K562 (cell line): ENCODE measurements around the gene DEPDC1. TPM values are rescaled to one million over a fixed set of nuclear protein-coding genes. Genes with fewer than 3 reads are reported as not detected.

Experiments used
- ATAC-seq: fragments of 200-7000 bp; cut with Tn5 transposase; 3 replicates; pipeline ENCODE4 v1.9.1; 2020; ENCODE audit warnings: moderate library complexity
- BruUV-seq: library from RNA; stranded (reverse); fragments of 400-500 nt; replicated peaks from 2 replicates; lab custom pipeline; 2021; lab: Mats Ljungman, UMichigan
- CTCF ChIA-PET: fragments of 300-600 bp; formaldehyde crosslinking; extraction: SDS; loops from one replicate; lab custom pipeline; 2021; ENCODE audit warnings: low intra/inter-chr PET ratio; lab: Yijun Ruan, JAX
- POLR2A ChIA-PET: fragments of 300-600, 350-650 bp; sonication (Branson Sonifier 250); formaldehyde crosslinking; extraction: SDS; loops from one replicate; lab custom pipeline; 2021; ENCODE audit warnings: antibody characterized with exemption, inconsistent platforms; lab: Yijun Ruan, JAX
- DNase-seq, 4 experiments: peaks; one replicate each; pipeline versions ENCODE4 v3.0.0 to v3.0.0-alpha.2; 2011 to 2018; ENCODE audit warnings: low spot score in 3 of 4, mixed read lengths in 3 of 4; ENCODE audit errors: extremely low read depth in 1 of 4
- FAIRE-seq: peaks from 2 replicates; lab custom pipeline; 2011; peaks lifted over from hg19 to GRCh38; lab: Jason Lieb, UNC
- H2AFZ ChIP-seq: 2 replicates; pipeline ENCODE4 v1.6.0; 2011; ENCODE audit warnings: low read depth, low read length, control low read depth, inconsistent platforms
- H3K27ac ChIP-seq: fragments of 200-600 bp; 3 replicates; pipeline ENCODE4 v1.8.0; 2011; ENCODE audit warnings: low read depth, mild to moderate bottlenecking, control low read depth, inconsistent platforms, low read length, moderate library complexity, mixed read lengths; ENCODE audit errors: extremely low read depth
- H3K27me3 ChIP-seq, 2 experiments: fragments of 300-600 bp in 1 of 2; 2 replicates in 1 of 2; 3 replicates in 1 of 2; pipeline versions ENCODE4 v1.6.0 to v1.8.0; 2011; ENCODE audit warnings: inconsistent platforms in 2 of 2, low read length in 2 of 2, mild to moderate bottlenecking in 1 of 2, mixed read lengths in 1 of 2, moderate library complexity in 1 of 2; ENCODE audit not compliant: control insufficient read depth in 2 of 2, insufficient read depth in 2 of 2
- H3K36me3 ChIP-seq: fragments of 300-600 bp; 3 replicates; pipeline ENCODE4 v1.8.0; 2011; ENCODE audit warnings: mild to moderate bottlenecking, low read length, inconsistent platforms; ENCODE audit not compliant: control insufficient read depth, insufficient read depth
- H3K4me1 ChIP-seq, 2 experiments: fragments of 200-600 bp in 1 of 2; replicated peaks in 1 of 2; 2 replicates in 1 of 2; 3 replicates in 1 of 2; pipeline versions ENCODE4 v1.5.1 to v1.8.0; 2011; ENCODE audit warnings: inconsistent platforms in 2 of 2, low read length in 2 of 2, mild to moderate bottlenecking in 1 of 2, mixed read lengths in 1 of 2, moderate library complexity in 1 of 2; ENCODE audit not compliant: control insufficient read depth in 2 of 2, insufficient read depth in 2 of 2
- H3K4me2 ChIP-seq: 2 replicates; pipeline ENCODE4 v1.6.1; 2011; ENCODE audit warnings: low read length, control low read depth, inconsistent platforms, mixed read lengths; ENCODE audit not compliant: insufficient read depth
- H3K4me3 ChIP-seq: fragments of 200-600 bp; sonication (generic), shearing (Covaris generic); 2 replicates; pipeline ENCODE4 v1.5.1; 2016; ENCODE audit warnings: control low read depth, inconsistent platforms
- H3K79me2 ChIP-seq: fragments of 200-600 bp; 3 replicates; pipeline ENCODE4 v1.8.0; 2011; ENCODE audit warnings: low read length, inconsistent platforms; ENCODE audit not compliant: control insufficient read depth, insufficient read depth
- H3K9ac ChIP-seq, 2 experiments: 2 replicates each; pipeline versions ENCODE4 v1.6.0 to v1.6.1; 2011; ENCODE audit warnings: low read depth in 2 of 2, low read length in 2 of 2, control low read depth in 1 of 2, inconsistent platforms in 1 of 2, mild to moderate bottlenecking in 1 of 2, mixed read lengths in 1 of 2; ENCODE audit not compliant: insufficient read depth in 1 of 2
- H3K9me1 ChIP-seq: one replicate; pipeline ENCODE4 v1.6.0; 2011; ENCODE audit warnings: inconsistent platforms, mild to moderate bottlenecking, low read length, moderate library complexity; ENCODE audit not compliant: control insufficient read depth, insufficient read depth
- H3K9me3 ChIP-seq: replicated peaks from 2 replicates; pipeline ENCODE4 v1.5.1; 2011; ENCODE audit warnings: low read depth, low read length, inconsistent platforms; ENCODE audit not compliant: control insufficient read depth, insufficient read depth
- H4K20me1 ChIP-seq: replicated peaks from 2 replicates; pipeline ENCODE4 v1.6.1; 2011; ENCODE audit warnings: low read length, inconsistent platforms, mixed read lengths; ENCODE audit not compliant: control insufficient read depth, insufficient read depth
- CHD4 ChIP-seq: fragments of 200-600 bp; sonication (generic); IDR thresholded peaks from 3 replicates; pipeline ENCODE4 v1.6.1; 2012; ENCODE audit warnings: low read depth, mild to moderate bottlenecking, mixed read lengths, low read length, inconsistent platforms; ENCODE audit not compliant: insufficient read depth, insufficient replicate concordance, poor library complexity, severe bottlenecking
- HNRNPUL1 ChIP-seq: fragments of 200-400 bp; formaldehyde crosslinking; IDR thresholded peaks from 2 replicates; pipeline ENCODE4 v1.6.1; 2017; ENCODE audit warnings: low read length
- MCM2 ChIP-seq: fragments of 450-650 bp; IDR thresholded peaks from 2 replicates; pipeline ENCODE4 v1.6.1; 2017; ENCODE audit warnings: low read depth, mild to moderate bottlenecking
- NR2C1 ChIP-seq, 2 experiments: fragments of 450-650 bp; IDR thresholded peaks; 2 replicates each; pipeline ENCODE4 v1.6.1; 2017; ENCODE audit warnings: mild to moderate bottlenecking in 2 of 2, antibody characterized with exemption in 1 of 2, inconsistent platforms in 1 of 2, missing compliant biosample characterization in 1 of 2, missing genetic modification characterization in 1 of 2
- POLR2G ChIP-seq: fragments of 200-400 bp; formaldehyde crosslinking; IDR thresholded peaks from 2 replicates; pipeline ENCODE4 v1.6.1; 2017; ENCODE audit warnings: low read depth, mild to moderate bottlenecking, antibody characterized with exemption, low read length, moderate library complexity
- RB1 ChIP-seq: fragments of 450-650 bp; IDR thresholded peaks from 2 replicates; pipeline ENCODE4 v1.6.1; 2017; ENCODE audit warnings: low read depth, mild to moderate bottlenecking
- RFX5 ChIP-seq: IDR thresholded peaks from 2 replicates; pipeline ENCODE4 v1.6.1; 2011; ENCODE audit warnings: low read depth, mild to moderate bottlenecking, improper control_type of control experiment, low read length
- SRSF1 ChIP-seq: fragments of 200-400 bp; formaldehyde crosslinking; IDR thresholded peaks from 2 replicates; pipeline ENCODE4 v1.6.1; 2017; ENCODE audit warnings: mild to moderate bottlenecking, low read depth, low read length, moderate library complexity
- ZC3H8 ChIP-seq: fragments of 450-650 bp; IDR thresholded peaks from 2 replicates; pipeline ENCODE4 v1.6.1; 2017
- ZEB2 ChIP-seq: fragments of 450-650 bp; IDR thresholded peaks from 2 replicates; pipeline ENCODE4 v1.6.1; 2016
- ZFPM2 ChIP-seq: fragments of 250-450 bp; sonication (Bioruptor Pico); IDR thresholded peaks from 2 replicates; pipeline ENCODE4 v1.5.1; 2022; ENCODE audit warnings: mild to moderate bottlenecking
- ZNF23 ChIP-seq: fragments of 250-450 bp; sonication (Bioruptor Pico); IDR thresholded peaks from 2 replicates; pipeline ENCODE4 v1.4.0; 2020; ENCODE audit warnings: mild to moderate bottlenecking
- ZNF232 ChIP-seq: sonication (generic); formaldehyde crosslinking; IDR thresholded peaks from 2 replicates; pipeline ENCODE4 v1.8.0; 2022; ENCODE audit warnings: mild to moderate bottlenecking, missing genetic modification reagents
- ZNF76 ChIP-seq: fragments of 250-450 bp; sonication (Bioruptor Pico); IDR thresholded peaks from 2 replicates; pipeline ENCODE4 v1.4.0; 2020; ENCODE audit warnings: mild to moderate bottlenecking, moderate library complexity, borderline replicate concordance
- WGBS: fragments of 100-300 bp; shearing (Covaris generic); methylation state at CpG from one replicate; pipeline ENCODE4 v1.1.6; 2016; ENCODE audit warnings: low coverage, mixed read lengths; ENCODE audit not compliant: insufficient coverage; ENCODE audit errors: missing lambda C conversion rate; 5-methylcytosine and 5-hydroxymethylcytosine counted together
- in situ Hi-C: fragments of 300-500 bp; cut with MboI; formaldehyde crosslinking; loops from 4 replicates; pipeline ENCODE4 v1.15.0; 2018; ENCODE audit warnings: inconsistent platforms, mixed read lengths
- intact Hi-C: fragments of 100-400 bp; cut with micrococcal nuclease; formaldehyde crosslinking; loops from 2 replicates; pipeline ENCODE4 v1.14.2; 2022
- polyA plus RNA-seq, 8 experiments: library from polyadenylated mRNA; depleted of rRNA in 4 of 8; stranded (reverse) in 5 of 8; unstranded in 3 of 8; fragments of >200 nt; fragmentation: Nextera tagmentation in 2 of 8; fragmentation: Illumina TruSeq in 1 of 8; extraction: Ambion mirVana in 2 of 8; extraction: Trizol in 1 of 8; gene quantifications; 2 replicates each; pipeline versions ENCODE4 v1.2.1 to v1.2.3, GENCODE V29; 2011 to 2014; ENCODE audit warnings: inconsistent platforms in 1 of 8, missing spikeins in 1 of 8
- total RNA-seq, 7 experiments: library from RNA; depleted of rRNA in 6 of 7; stranded (reverse); fragments of >200 nt in 6 of 7; fragmentation: Illumina TruSeq in 2 of 7; extraction: Trizol in 2 of 7; gene quantifications; 2 replicates each; pipeline versions ENCODE4 v1.2.1 to v1.2.3, GENCODE V29; 2011 to 2021; ENCODE audit warnings: low replicate concordance in 1 of 7
- TF ChIP-seq, protein P1 (sequence below): fragments of 450-650 bp; formaldehyde crosslinking; conservative IDR thresholded peaks from 2 replicates; pipeline ENCODE4 v1.4.0; 2022; ENCODE audit warnings: mild to moderate bottlenecking, missing genetic modification characterization

DEPDC1 gene
- total and polyA plus RNA-seq, 9 of the 15 experiments (the other 6 are each of a cell fraction or from before 2014, with no cell fraction given), result 9.9 to 28.3 (median 17.8) TPM

- Histone ChIP-seq H3K9me1 (no peaks in the 10 kb centered on the region), H3K9ac (no peak overlapping the region), H3K4me2 (no peak overlapping the region), H4K20me1 (no peaks in the 10 kb centered on the region), H3K36me3 (peaks cover 79% of the 10 kb centered on the region), H3K27ac (no peak overlapping the region), H3K4me3 (no peak overlapping the region), H2AFZ (no peak overlapping the region), H3K27me3 (no peaks in the 10 kb centered on the region), H3K4me1 (no peaks in the 10 kb centered on the region)
- DNase-seq (no peak), FAIRE-seq (no peak), ATAC-seq (no peak)
- ChIA-PET CTCF (no interaction called here), POLR2A (no interaction called here)
- intact Hi-C loops, result no loop called here
- WGBS, result 100% methylated on average over 2 of the region's 2 CpGs
- no TSS peak for BruUV-seq
- in situ Hi-C loops, result loop anchor here (25.0 kb wide), 1 partner anchor 1658 kb away; no protein-coding TSS in a partner anchor
- TF ChIP-seq RB1, result no peak
- no peak for TF ChIP-seq NR2C1 (IDR thresholded peaks at IDR 0.05)
- no peak for TF ChIP-seq NR2C1 (tag; IDR thresholded peaks at IDR 0.05)
- TF ChIP-seq ZFPM2 (CRISPR knock-in tag), result no peak
- no peak for TF ChIP-seq CHD4
- no peak for TF ChIP-seq HNRNPUL1
- TF ChIP-seq, protein P1, sequence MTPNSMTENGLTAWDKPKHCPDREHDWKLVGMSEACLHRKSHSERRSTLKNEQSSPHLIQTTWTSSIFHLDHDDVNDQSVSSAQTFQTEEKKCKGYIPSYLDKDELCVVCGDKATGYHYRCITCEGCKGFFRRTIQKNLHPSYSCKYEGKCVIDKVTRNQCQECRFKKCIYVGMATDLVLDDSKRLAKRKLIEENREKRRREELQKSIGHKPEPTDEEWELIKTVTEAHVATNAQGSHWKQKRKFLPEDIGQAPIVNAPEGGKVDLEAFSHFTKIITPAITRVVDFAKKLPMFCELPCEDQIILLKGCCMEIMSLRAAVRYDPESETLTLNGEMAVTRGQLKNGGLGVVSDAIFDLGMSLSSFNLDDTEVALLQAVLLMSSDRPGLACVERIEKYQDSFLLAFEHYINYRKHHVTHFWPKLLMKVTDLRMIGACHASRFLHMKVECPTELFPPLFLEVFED, result no peak
- TF ChIP-seq ZNF23 (CRISPR knock-in tag), result no peak
- no peak for TF ChIP-seq ZNF232 (CRISPR knock-in tag)
- no peak for TF ChIP-seq ZC3H8
- TF ChIP-seq RFX5, result no peak
- no peak for TF ChIP-seq ZNF76 (CRISPR knock-in tag)
- TF ChIP-seq POLR2G, result no peak
- no peak for TF ChIP-seq MCM2
- TF ChIP-seq ZEB2, result no peak
- TF ChIP-seq SRSF1, result no peak
- TF ChIP-seq, all 486 proteins: peak for 0
- Histone ChIP-seq H3K79me2 (no peaks in the 10 kb centered on the region), H3K9me3 (no peaks in the 10 kb centered on the region)
Measured at GRCh38 chr1:68479501-68479900, 17.4 kb downstream of the DEPDC1 start.
